HG03520 (cell line): ENCODE data around the gene BTBD9.

Experiments
- ATAC-seq: cut with Tn5 transposase; IDR thresholded peaks from one replicate; pipeline ENCODE4 v1.9.1; 2021; ENCODE audit warnings: mild to moderate bottlenecking, moderate library complexity; ENCODE audit not compliant: unreplicated experiment

BTBD9 gene

GRCh38 chr6:38171997-38172738 is 467.6 kb downstream of the BTBD9 start:
- no peak for ATAC-seq

DNA sequence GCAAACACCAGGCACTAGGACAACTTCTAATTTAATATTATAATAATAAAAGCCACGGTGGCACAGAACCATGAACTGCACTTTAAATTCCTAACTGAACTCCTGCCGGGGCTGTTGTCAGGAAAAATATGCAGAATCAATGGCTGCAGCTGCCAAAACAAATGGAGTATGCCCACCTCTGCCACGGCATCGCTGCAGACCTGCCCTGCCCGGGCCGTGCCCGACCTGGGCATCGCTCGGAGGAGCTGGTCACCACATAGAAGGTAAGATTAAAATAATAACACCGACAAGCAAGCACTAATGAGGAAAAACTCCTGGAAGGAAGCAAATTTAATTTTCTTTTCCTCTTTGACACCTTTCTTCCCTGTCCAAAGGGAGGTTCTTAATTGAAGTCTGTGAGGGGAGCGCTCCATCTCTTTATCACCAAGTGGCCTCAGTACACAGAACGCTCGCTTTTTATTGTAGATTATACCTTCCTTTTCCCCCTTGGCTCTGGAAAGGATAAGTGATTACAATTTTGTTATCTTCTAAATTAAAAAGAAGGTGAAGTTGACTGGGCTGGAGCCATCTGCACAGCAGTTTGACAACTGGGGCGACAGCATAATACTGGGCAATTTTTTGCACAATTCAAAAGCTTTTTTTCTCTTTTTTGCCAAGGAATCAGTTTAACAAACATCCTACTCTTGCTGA is 468.9 kb downstream of the BTBD9 start:
- ATAC-seq = no peak

DNA sequence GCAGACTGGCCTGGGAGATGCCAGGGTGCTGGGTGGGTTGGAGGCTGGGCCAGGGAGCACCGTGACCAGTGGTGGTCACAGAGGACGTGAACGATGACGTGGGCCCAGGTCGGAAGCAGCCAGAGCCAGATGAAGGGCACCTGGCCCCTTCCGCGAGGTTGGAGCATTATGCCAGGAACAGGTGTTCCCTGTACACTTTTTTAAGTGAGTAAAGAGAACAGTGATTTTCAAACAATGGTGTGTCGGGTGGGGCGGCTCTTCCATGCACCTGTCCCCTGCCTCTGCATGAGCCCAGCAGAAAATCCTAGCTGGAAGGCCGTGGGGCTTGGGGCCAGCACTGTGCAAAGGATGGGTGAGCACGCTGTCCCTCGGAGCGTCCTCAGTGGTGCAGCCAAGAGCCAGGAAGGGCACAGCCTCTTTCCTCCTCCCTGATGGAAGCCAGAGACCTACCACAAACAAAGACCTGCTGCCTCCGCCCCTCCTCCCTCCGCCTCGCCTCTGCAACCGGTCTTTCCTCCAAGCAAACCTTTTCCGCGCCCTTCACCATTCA is 469.7 kb downstream of the BTBD9 start:
- ATAC-seq = no peak

GRCh38 chr6:38169221-38169976 is 470.3 kb downstream of the BTBD9 start:
- ATAC-seq = no peak

DNA sequence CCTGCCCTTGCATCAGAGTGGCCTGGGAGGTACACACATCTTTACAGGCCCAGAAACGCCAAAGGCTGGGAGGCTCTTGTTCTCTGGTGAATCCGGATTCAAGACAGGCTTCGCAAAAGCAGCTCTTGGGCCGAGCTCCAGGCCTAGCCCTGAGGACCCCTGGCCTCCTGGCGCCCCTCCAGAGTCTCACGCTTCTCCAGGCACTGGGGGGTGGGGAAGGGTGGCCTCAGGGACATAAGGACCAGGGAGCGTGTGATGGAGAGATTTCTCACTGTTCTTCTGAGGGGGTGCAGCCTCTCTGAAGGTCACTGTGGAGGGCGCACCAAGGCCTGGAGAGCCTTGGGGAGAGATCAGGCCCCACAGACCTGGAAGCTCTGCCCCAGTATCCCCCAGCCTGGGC is 471.0 kb downstream of the BTBD9 start:
- ATAC-seq = no peak

DNA sequence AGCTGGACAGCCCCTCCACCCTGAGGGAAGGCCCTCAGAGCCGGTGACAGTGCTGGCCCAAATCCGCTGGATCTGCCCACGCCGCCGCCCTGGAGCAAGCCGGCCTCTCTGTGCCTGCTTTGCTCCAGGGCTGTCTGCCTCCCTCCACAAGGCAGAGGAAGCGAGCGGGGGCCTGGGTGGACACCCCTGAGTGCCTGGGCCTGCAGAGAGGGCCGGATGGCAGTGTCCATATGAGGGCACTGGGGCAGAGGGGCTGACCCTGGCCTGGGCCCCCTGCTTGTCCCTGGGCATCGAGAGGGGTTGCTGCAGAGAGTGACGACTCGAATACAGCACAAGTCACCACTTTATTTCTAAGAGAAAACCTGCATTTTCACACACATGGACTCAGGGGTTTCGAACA is 471.6 kb downstream of the BTBD9 start:
- no peak for ATAC-seq

- no peak for ATAC-seq
Observed at GRCh38 chr6:38167598-38167997, 472.1 kb downstream of the BTBD9 start.

- no peak for ATAC-seq
Observed at GRCh38 chr6:38166411-38167240, 473.1 kb downstream of the BTBD9 start.

- ATAC-seq = no peak
Observed at GRCh38 chr6:38164671-38165108, 475.0 kb downstream of the BTBD9 start.

DNA sequence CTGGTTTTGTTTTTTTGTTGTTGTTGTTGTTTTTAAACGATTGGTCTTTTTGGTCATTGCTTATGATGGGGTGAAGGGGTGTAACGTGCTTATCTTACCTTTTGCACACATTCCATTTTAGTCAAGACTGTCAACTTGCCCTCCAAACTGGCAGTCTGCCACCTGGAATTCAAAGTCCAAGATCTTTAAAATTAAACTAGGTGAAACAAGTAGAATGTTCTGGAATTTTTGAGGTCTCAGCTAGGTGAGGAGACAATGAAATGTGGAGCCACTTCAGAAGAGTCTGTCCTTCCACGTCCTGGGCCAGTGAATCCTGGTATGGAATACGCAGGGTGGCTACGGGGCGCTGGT is 475.6 kb downstream of the BTBD9 start:
- ATAC-seq = no peak

GRCh38 chr6:38163186-38164130 is 476.3 kb downstream of the BTBD9 start:
- ATAC-seq = no peak

GRCh38 chr6:38162493-38163185 is 477.1 kb downstream of the BTBD9 start:
- ATAC-seq = no peak

GRCh38 chr6:38161754-38162492 is 477.8 kb downstream of the BTBD9 start:
- no peak for ATAC-seq

DNA sequence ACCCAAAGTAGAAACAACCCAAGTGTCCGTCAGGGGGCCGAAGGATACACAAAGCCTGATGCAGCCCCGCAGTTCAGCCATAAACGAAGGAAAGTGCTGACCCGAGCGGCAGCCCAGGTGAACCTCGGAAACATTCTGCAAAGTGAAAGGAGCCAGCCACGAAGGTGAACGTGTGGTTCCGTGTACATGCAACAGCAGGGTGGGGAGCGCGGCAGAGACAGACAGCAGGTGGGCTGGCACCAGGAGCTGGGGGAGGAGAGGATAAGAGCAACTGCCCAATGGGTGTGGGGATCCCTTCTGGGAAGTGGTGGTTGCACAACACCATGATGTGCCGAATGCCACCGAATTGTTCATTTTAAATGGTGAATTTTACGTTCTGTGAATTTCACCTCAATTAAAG is 478.4 kb downstream of the BTBD9 start:
- no peak for ATAC-seq

DNA sequence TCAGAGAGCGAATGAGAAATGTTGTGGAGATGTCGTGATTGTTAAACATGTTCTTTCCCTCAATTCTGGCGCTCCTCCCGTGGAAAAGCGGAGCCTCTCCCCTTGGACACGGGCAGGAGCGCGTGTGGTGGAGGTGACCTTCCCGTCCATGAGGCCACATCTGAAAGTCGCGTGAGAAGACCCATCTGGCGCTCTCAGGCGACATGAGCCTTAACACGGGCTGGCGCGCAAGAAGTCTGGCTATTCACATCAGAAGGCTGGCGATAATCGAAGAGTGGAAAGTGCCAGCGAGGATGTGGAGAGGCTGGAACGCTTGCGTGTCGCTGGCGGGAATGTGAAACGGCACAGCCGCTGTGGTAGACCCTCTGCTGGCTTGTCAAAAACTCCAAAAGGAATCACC is 478.9 kb downstream of the BTBD9 start:
- ATAC-seq = no peak

DNA sequence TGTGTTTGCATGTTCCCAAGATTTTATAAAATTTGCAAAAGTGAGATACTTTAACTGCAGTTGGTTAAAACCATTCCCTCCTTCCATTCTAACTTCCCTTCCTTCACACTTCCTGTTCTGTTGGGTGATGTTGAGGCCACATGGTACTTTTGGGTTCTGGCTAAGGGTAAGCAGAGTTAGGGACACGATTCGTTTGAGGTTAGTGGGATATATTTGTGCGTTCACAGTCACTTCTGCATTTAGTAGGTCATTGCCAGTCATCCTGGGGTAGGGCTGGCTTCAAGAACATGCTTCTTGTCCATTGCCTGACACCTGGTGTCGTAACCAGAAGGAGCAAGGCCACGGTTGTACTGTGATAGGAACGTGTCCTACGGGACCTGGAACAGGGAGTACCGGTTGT is 480.1 kb downstream of the BTBD9 start:
- no peak for ATAC-seq

GRCh38 chr6:38158762-38159350 is 480.9 kb downstream of the BTBD9 start:
- no peak for ATAC-seq

DNA sequence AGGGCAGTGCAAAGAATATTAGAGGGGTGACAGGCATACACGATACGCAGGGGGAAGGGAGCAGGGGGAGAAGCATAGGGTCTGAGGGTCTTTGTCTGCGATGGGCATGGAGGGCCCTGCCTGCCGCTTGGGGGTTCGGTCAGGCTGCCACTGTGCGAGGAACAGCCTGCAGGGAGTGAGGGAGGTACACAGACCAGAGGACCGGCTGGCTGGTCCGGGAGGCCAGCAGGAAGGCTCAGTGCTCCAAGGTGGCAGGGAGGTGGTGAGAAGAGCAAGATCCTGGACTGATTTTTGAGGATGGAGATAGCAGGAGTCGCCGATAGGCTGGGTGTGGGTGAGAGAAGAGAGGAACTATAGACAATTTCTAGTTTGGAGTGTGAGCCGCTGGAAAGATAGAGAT is 481.8 kb downstream of the BTBD9 start:
- ATAC-seq = no peak
